Fibroblast of pulmonary artery (primary cell): ENCODE results near the gene PMEPA1.

Experiments
- DNase-seq: peaks from one replicate; pipeline ENCODE4 v3.0.0-alpha.2; 2010; ENCODE audit warnings: low read depth
- H3K4me3 ChIP-seq: replicated peaks from 2 replicates; pipeline ENCODE4 v1.5.1; 2011; ENCODE audit warnings: low read depth, mild to moderate bottlenecking, control low read depth, low read length, moderate library complexity
- TF ChIP-seq, protein P1 (sequence below): IDR thresholded peaks from 2 replicates; pipeline ENCODE4 v1.5.1; 2011; ENCODE audit warnings: mild to moderate bottlenecking, control low read depth, low read length, inconsistent platforms; ENCODE audit errors: missing control alignments

The PMEPA1 gene

DNA sequence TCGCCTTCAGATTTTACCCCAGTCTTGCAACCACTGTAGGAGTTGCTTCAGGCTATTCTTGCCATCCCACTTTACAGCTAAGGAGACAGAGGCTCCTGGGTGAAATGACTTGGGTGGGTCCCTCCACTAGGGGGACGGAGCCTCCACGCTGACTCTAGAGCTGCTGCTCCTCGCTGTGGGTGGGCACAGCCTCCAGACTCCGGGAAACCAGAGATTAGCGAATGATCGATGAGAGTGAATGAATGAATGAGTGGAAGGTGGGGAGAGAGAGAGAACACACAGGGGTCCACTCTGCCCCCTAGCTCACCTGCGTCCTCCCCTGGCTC, 100.0 kb downstream of the PMEPA1 start:
- H3K4me3 ChIP-seq: no peak overlapping the region
- TF ChIP-seq, protein P1, sequence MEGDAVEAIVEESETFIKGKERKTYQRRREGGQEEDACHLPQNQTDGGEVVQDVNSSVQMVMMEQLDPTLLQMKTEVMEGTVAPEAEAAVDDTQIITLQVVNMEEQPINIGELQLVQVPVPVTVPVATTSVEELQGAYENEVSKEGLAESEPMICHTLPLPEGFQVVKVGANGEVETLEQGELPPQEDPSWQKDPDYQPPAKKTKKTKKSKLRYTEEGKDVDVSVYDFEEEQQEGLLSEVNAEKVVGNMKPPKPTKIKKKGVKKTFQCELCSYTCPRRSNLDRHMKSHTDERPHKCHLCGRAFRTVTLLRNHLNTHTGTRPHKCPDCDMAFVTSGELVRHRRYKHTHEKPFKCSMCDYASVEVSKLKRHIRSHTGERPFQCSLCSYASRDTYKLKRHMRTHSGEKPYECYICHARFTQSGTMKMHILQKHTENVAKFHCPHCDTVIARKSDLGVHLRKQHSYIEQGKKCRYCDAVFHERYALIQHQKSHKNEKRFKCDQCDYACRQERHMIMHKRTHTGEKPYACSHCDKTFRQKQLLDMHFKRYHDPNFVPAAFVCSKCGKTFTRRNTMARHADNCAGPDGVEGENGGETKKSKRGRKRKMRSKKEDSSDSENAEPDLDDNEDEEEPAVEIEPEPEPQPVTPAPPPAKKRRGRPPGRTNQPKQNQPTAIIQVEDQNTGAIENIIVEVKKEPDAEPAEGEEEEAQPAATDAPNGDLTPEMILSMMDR: no peak
- DNase-seq: no peak

DNA sequence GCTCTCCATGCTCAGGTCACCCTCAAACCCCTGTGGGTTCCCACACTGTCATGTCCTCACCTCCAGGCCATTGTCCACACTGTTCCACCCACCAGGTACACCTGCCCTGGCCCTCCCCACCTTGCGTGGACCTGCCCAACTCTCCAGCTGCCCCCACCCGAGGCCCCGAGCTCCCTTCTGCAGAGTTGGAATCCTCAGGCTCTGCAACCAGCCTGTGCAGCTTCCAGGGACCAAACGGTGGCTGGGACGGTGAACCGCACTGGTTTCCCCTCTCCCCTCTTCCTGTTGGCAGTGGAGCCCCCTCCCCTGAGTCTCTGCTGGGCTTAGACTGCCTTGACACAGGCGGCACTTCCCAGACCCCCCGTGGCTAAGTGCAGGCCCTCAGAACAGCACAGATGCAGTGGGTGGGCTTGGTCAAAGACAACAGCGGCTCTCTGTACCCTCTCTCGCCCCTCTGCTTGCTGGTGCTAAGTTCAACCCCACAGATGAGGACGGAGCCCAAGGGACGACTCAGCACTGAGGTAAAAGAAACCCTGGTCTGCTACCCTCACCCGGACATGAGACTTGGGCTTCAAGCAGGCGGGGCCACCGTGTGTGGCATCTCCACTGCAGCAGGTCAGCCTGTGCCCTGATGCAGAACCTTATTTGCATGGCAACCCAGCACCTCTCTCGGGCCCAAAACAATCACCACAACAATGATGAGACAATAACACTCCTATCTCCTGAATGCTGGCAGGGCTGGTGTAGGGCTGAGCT, 100.6 kb downstream of the PMEPA1 start:
- no peak for DNase-seq
- TF ChIP-seq, protein P1: no peak
- H3K4me3 ChIP-seq: no peak overlapping the region

DNA sequence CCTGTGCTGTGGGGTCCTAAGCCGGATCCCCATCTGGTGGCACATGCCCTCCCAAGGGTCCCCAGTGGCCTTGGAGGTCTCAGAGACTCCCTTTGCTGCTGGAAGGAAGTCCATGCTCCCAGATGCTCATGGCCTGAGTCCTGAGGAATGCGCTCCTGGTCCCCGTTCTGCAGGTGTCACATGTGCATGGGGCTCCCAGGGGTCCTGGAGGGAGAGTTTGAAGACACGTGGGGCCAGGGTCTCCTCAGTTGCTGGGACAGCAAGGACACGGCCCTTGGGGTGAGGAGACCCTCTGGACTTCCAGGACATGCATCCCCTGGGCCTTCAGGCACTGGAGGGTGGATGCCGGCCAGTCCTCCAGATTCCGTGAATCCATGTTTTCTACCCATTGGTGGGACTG, 101.3 kb downstream of the PMEPA1 start:
- TF ChIP-seq, protein P1: no peak
- no peak for DNase-seq

DNA sequence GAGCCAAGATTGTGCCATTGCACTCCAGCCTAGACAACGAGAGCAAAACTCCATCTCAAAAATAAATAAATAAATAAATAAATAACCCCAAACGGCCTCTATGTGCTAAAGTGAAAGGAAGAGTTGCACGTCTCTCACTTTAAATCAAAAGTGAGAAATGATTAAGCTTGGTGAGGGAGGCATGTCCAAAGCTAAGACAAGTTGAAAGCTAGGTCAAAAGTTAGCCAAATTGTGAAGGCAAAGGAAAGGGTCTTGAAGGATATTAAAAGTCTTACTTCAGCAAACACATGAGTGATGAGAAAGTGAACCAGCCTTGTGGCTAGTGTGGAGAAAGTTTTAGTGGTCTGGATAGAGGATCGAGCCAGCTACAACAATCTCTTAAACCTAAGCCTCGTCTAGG, 103.9 kb downstream of the PMEPA1 start:
- no peak for DNase-seq
- TF ChIP-seq, protein P1: no peak
- H3K4me3 ChIP-seq: no peak overlapping the region

More for the DNA sequence above, 101.3 kb downstream of the PMEPA1 start:
- no peak overlapping the region for H3K4me3 ChIP-seq

DNA sequence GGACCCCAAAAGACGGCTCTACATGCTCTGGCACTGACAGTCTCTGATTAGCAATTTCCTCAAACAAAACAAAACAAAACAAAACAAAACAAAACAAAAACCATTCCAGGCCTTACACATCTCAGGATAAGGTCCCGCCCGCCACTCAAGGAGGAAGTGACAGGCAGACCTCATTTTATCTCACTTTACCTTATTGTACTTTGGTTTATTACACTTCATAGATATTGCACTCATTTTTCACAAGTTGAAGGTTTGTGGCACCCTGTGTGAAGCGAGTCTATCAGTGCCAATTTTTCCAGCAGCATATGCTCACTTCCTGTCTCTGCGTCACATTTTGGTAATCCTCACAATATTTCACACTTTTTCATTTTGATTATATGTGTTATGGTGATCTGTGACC, 104.8 kb downstream of the PMEPA1 start:
- TF ChIP-seq, protein P1: no peak
- H3K4me3 ChIP-seq: no peak overlapping the region
- no peak for DNase-seq

DNA sequence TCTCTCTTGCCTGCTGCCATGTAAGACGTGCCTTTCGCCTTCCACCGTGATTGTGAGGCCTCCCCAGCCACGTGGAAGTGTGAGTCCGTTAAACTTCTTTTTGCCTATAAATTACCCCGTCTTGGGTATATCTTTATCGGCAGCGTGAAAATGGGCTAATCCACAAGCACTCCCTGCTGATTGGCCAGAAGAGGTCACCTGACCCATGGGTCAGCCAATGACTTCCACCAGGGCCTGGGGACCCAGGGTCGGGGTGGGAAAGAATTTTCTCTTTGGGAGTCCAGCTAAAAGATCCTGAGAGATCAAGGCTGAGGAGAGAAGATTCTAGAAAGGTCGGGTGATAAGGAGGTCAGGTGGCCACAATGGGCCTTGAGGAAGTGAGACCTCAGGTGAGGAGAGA, 106.7 kb downstream of the PMEPA1 start:
- TF ChIP-seq, protein P1: no peak
- no peak for DNase-seq
- no peak overlapping the region for H3K4me3 ChIP-seq

DNA sequence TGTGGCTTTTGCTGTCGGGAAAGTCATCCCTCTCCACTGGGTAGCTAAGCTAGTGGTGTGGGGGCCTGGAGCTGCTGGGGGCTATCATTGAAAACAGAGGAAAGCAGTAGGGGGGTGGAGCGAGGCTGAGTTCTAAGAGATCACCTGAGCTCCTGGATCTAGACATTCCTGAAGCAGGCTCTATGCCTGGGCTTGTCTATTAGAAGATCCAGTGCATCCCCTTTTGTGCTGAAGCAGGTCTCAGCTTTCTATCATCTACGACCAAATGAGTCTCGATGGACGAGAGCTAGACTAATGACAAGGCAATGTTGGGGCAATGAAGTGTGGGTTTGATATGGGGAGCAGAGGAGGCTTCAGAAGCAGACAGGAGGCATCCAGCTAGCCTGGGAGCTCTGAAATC, 108.1 kb downstream of the PMEPA1 start:
- TF ChIP-seq, protein P1: no peak
- H3K4me3 ChIP-seq: no peak overlapping the region
- DNase-seq: no peak
